T-cell (primary cell): ENCODE data around the gene PDE8B. TPM values are rescaled to one million over a fixed set of nuclear protein-coding genes. Genes with fewer than 3 reads are reported as not detected.

Experiments
- ATAC-seq, 4 experiments: fragments of 200-7000 bp in 3 of 4; fragments of 150-1000 bp in 1 of 4; cut with Tn5 transposase; replicated peaks in 1 of 4; 1 replicate in 3 of 4; 2 replicates in 1 of 4; pipeline ENCODE4 v1.10.0; 2021; ENCODE audit warnings: moderate library complexity in 3 of 4, mild to moderate bottlenecking in 2 of 4, moderate number of reproducible peaks in 1 of 4
- CTCF ChIA-PET, 2 donors: fragments of 300-600 bp; sonication (Branson Sonifier 250); formaldehyde crosslinking; loops; one replicate each; lab custom pipeline; 2022; ENCODE audit warnings: antibody characterized with exemption in 2 of 2; lab: Charles Lee
- POLR2A ChIA-PET, 2 donors: fragments of 300-600 bp; sonication (Branson Sonifier 250); formaldehyde crosslinking; loops; one replicate each; lab custom pipeline; 2022; ENCODE audit warnings: antibody characterized with exemption in 2 of 2; lab: Charles Lee
- DNase-seq, 35 experiments: peaks; one replicate each; pipeline versions ENCODE4 v3.0.0 to v3.0.0-alpha.2; 2013 to 2023
- H3K27ac ChIP-seq: one replicate; pipeline ENCODE4 v1.5.1; 2013; ENCODE audit warnings: low read length
- H3K27me3 ChIP-seq, 2 experiments: replicated peaks in 1 of 2; 1 replicate in 1 of 2; 2 replicates in 1 of 2; pipeline versions ENCODE4 v1.6.1 to v1.7.0; 2013; ENCODE audit warnings: low read length in 1 of 2, mixed read lengths in 1 of 2; ENCODE audit not compliant: control insufficient read depth in 2 of 2, insufficient read depth in 2 of 2; ENCODE audit errors: extremely low read depth in 1 of 2
- H3K36me3 ChIP-seq, 2 donors: 1 replicate in 1 of 2; 2 replicates in 1 of 2; pipeline versions ENCODE4 v1.6.1 to v1.7.0; 2013; ENCODE audit warnings: low read length in 1 of 2; ENCODE audit not compliant: control insufficient read depth in 2 of 2, insufficient read depth in 1 of 2; ENCODE audit errors: extremely low read depth in 1 of 2
- H3K4me1 ChIP-seq, 2 experiments: 1 replicate in 1 of 2; 2 replicates in 1 of 2; pipeline versions ENCODE4 v1.6.1 to v1.7.0; 2013; ENCODE audit warnings: low read length in 2 of 2, mixed read lengths in 1 of 2; ENCODE audit not compliant: insufficient read depth in 2 of 2, control insufficient read depth in 1 of 2; ENCODE audit errors: extremely low read depth in 1 of 2
- H3K4me3 ChIP-seq, 2 donors: 1 replicate in 1 of 2; 2 replicates in 1 of 2; pipeline versions ENCODE4 v1.5.1 to v1.7.0; 2013; ENCODE audit warnings: mild to moderate bottlenecking in 2 of 2, low read length in 1 of 2, moderate library complexity in 1 of 2; ENCODE audit not compliant: control insufficient read depth in 1 of 2; ENCODE audit errors: extremely low read depth in 1 of 2
- H3K9me3 ChIP-seq: 2 replicates; pipeline ENCODE4 v1.7.0; 2013
- H3K27ac Mint-ChIP-seq, 2 donors: one replicate each; pipeline ENCODE4 v1.8.0; 2020 to 2021; ENCODE audit warnings: mild to moderate bottlenecking in 2 of 2, mixed read lengths in 2 of 2
- H3K27me3 Mint-ChIP-seq, 2 donors: one replicate each; pipeline ENCODE4 v1.8.0; 2021 to 2022; ENCODE audit warnings: mixed read lengths in 2 of 2
- H3K36me3 Mint-ChIP-seq: one replicate; pipeline ENCODE4 v1.8.0; 2021; ENCODE audit warnings: mixed read lengths
- H3K4me1 Mint-ChIP-seq, 3 donors: one replicate each; pipeline ENCODE4 v1.8.0; 2020 to 2022; ENCODE audit warnings: mixed read lengths in 3 of 3, mild to moderate bottlenecking in 1 of 3
- H3K4me3 Mint-ChIP-seq, 3 donors: one replicate each; pipeline ENCODE4 v1.8.0; 2020 to 2022; ENCODE audit warnings: mild to moderate bottlenecking in 3 of 3, mixed read lengths in 3 of 3, moderate library complexity in 3 of 3
- H3K9me3 Mint-ChIP-seq, 3 donors: one replicate each; pipeline ENCODE4 v1.8.0; 2020 to 2022; ENCODE audit warnings: mixed read lengths in 3 of 3
- WGBS: methylation state at CpG from one replicate; pipeline ENCODE4 v1.1.5; 2013; ENCODE audit warnings: missing lambda C conversion rate; ENCODE audit not compliant: insufficient coverage; 5-methylcytosine and 5-hydroxymethylcytosine counted together
- total RNA-seq, 35 experiments: library from RNA in 6 of 35; stranded (reverse) in 6 of 35; fragments of 120-200 nt in 1 of 35; gene quantifications; one replicate each; pipeline versions ENCODE4 v1.2.1 to v1.2.4 and lab custom pipeline; 2013 to 2026

PDE8B gene
- total RNA-seq, 5 donors from 2014 or later (not counting 1 experiment from before 2014, with no cell fraction given), result 0.15 to 0.66 (median 0.23) TPM; not detected in 2

DNA sequence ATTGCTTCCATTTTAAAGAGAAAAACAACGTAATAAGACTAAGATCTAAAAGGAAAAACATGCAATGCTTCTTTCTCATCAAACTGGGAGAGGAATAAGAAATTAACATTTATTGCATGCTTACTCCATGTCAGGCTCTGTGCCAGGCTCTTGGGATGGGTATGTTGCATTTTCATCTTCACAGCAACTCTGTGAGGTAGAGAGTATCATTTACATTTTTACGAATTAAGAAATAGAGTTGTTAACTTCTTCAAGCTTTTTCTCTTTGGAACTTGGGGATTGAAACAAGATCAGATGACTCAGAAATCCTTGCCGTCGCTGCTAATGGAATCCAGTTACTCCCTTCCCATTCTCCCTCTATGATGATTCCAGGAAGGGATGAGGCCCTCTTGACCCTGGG is 39.5 kb downstream of the PDE8B start:
- Histone ChIP-seq H3K4me1 (no peaks in the 10 kb centered on the region), H3K36me3 (no peaks in the 10 kb centered on the region), H3K27ac (no peak overlapping the region), H3K9me3 (no peaks in the 10 kb centered on the region), H3K27me3 (no peaks in the 10 kb centered on the region), H3K4me3 (no peak overlapping the region)
- no CpG with 5 or more reads among the region's 4 CpGs for WGBS
- H3K4me3 Mint-ChIP-seq, result no peak overlapping the region
- ChIA-PET POLR2A (no interaction called here), CTCF (no interaction called here)
- ATAC-seq (no peak), DNase-seq (no peak)
- no peaks in the 10 kb centered on the region for H3K4me1 Mint-ChIP-seq
- H3K27ac Mint-ChIP-seq, result no peak overlapping the region
- peaks cover 9 to 11% of the 10 kb centered on the region in 2 donors for H3K27me3 Mint-ChIP-seq
- no peaks in the 10 kb centered on the region for H3K36me3 Mint-ChIP-seq
- H3K9me3 Mint-ChIP-seq, result no peaks in the 10 kb centered on the region

DNA sequence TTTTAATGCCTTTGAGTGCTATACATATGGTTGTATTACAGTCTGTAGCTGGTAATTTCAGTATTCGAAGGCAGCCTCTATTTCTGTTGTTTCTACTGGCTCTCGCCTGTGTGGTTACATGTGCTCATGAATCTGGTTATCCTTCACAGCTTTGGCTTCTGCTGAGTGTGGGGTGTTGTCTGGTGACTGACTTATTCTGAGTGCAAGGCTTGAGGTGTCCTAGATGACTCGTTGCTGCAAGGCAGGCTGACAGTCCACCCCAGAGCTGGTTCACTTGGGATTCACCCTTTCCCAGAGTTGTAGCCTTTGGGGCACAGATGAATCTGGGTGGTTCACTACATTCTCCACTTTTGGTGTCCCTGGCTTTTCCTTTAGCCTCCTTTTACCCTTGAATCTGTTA is 41.4 kb downstream of the PDE8B start:
- ChIA-PET CTCF (no interaction called here), POLR2A (no interaction called here)
- H3K36me3 Mint-ChIP-seq, result no peaks in the 10 kb centered on the region
- Histone ChIP-seq H3K36me3 (no peaks in the 10 kb centered on the region), H3K9me3 (no peaks in the 10 kb centered on the region), H3K27me3 (peaks cover 0 to 7% of the 10 kb centered on the region in 2 experiments), H3K4me3 (no peak overlapping the region), H3K27ac (no peak overlapping the region), H3K4me1 (no peaks in the 10 kb centered on the region)
- H3K27me3 Mint-ChIP-seq, result peaks cover 11 to 19% of the 10 kb centered on the region in 2 donors
- H3K27ac Mint-ChIP-seq, result no peak overlapping the region
- H3K4me1 Mint-ChIP-seq, result no peaks in the 10 kb centered on the region
- ATAC-seq, result no peak
- H3K9me3 Mint-ChIP-seq, result peaks cover 0 to 2% (median 0%) of the 10 kb centered on the region in 3 donors
- H3K4me3 Mint-ChIP-seq, result no peak overlapping the region
- no peak for DNase-seq
- 67% methylated on average over 3 of the region's 3 CpGs for WGBS

DNA sequence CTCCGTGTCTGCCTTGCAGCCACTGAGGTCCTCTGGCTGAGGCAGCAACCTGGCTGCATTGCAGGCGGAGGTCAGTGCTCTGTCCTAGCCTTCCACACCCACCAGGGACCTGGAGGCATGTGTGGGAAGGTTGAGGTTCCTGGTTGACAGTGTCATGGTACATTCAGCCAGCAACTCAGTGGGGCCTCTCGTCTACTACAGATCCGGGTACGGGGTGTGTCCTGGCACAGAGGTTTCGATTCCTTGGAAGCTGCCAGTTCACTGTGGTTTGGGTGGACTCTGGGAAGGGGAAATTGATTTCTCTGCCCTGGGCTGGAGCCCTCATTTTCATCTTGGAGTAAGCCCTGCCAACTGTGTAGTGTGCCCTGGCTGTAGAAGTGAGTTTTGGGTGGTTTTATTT is 45.1 kb downstream of the PDE8B start:
- no peaks in the 10 kb centered on the region for H3K9me3 ChIP-seq
- Mint-ChIP-seq H3K4me1 (no peaks in the 10 kb centered on the region), H3K4me3 (no peak overlapping the region), H3K27ac (no peak overlapping the region), H3K27me3 (peaks cover 8 to 18% of the 10 kb centered on the region in 2 donors), H3K9me3 (peaks cover 0 to 4% (median 0%) of the 10 kb centered on the region in 3 donors), H3K36me3 (no peaks in the 10 kb centered on the region)
- ATAC-seq (no peak), DNase-seq (no peak)
- POLR2A ChIA-PET, result no interaction called here
- no peaks in the 10 kb centered on the region for H3K36me3 ChIP-seq
- H3K4me1 ChIP-seq, result no peaks in the 10 kb centered on the region
- WGBS, result 86% methylated on average over 2 of the region's 6 CpGs
- CTCF ChIA-PET, result no interaction called here
- no peak overlapping the region for H3K4me3 ChIP-seq
- no peak overlapping the region for H3K27ac ChIP-seq
- peaks cover 0 to 16% of the 10 kb centered on the region in 2 experiments for H3K27me3 ChIP-seq

DNA sequence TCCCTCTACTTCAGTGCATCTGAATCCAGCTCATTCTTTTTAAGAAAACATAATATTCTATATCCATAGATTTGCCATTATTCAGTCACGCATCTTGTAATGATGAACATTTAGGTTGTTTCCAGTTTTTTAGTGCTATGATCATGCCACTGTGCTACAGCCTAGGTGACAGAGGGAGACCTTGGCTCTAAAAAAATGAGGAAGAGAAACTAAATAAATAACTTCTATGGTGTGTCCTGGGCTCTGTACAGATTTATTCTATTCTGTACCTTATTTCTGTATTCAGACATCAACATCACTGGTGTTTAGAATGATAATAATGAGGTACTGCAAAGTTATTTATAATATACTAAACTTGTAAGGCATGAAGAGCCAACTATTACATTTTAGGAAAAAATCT is 45.9 kb downstream of the PDE8B start:
- Histone ChIP-seq H3K4me3 (no peak overlapping the region), H3K9me3 (no peaks in the 10 kb centered on the region), H3K4me1 (no peaks in the 10 kb centered on the region), H3K27ac (no peak overlapping the region), H3K27me3 (peaks cover 0 to 16% of the 10 kb centered on the region in 2 experiments), H3K36me3 (no peaks in the 10 kb centered on the region)
- ChIA-PET CTCF (no interaction called here), POLR2A (no interaction called here)
- WGBS, result no CpG with 5 or more reads among the region's 1 CpG
- no peaks in the 10 kb centered on the region for H3K36me3 Mint-ChIP-seq
- DNase-seq (no peak), ATAC-seq (no peak)
- peaks cover 0 to 4% (median 0%) of the 10 kb centered on the region in 3 donors for H3K9me3 Mint-ChIP-seq
- H3K4me3 Mint-ChIP-seq, result no peak overlapping the region
- no peak overlapping the region for H3K27ac Mint-ChIP-seq
- no peaks in the 10 kb centered on the region for H3K4me1 Mint-ChIP-seq
- H3K27me3 Mint-ChIP-seq, result peaks cover 8 to 18% of the 10 kb centered on the region in 2 donors

DNA sequence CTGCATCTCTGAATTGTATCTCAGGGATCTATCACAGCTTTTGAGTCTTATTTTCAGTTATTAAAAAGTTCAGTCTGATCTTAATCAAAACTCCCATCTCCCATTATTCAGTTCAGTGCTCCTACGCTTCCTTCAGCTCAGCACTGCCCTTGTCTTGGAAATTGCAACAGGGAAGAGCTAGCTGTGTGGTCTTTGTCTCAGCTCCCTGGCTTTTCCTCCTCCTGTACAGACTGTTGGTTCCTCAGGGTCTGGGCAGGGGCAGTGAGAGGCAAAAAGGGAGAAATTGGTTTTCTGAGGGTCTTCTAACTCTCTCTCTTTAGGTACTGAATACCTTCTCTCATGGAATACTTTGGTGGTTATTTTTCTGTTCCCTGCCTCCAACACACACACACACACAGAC is 48.2 kb downstream of the PDE8B start:
- no peak overlapping the region for H3K4me3 Mint-ChIP-seq
- H3K4me1 Mint-ChIP-seq, result no peaks in the 10 kb centered on the region
- POLR2A ChIA-PET, result no interaction called here
- no peaks in the 10 kb centered on the region for H3K36me3 ChIP-seq
- H3K9me3 Mint-ChIP-seq, result peaks cover 0 to 4% (median 0%) of the 10 kb centered on the region in 3 donors
- no peak overlapping the region for H3K27ac ChIP-seq
- peaks cover 8 to 12% of the 10 kb centered on the region in 2 donors for H3K27me3 Mint-ChIP-seq
- no peaks in the 10 kb centered on the region for H3K36me3 Mint-ChIP-seq
- no CpG with 5 or more reads among the region's 1 CpG for WGBS
- ATAC-seq, result no peak
- no peak overlapping the region for H3K27ac Mint-ChIP-seq
- no peak for DNase-seq
- H3K4me3 ChIP-seq, result no peak overlapping the region
- CTCF ChIA-PET, result no interaction called here
- no peaks in the 10 kb centered on the region for H3K9me3 ChIP-seq
- H3K27me3 ChIP-seq, result peaks cover 0 to 16% of the 10 kb centered on the region in 2 experiments
- H3K4me1 ChIP-seq, result no peaks in the 10 kb centered on the region

DNA sequence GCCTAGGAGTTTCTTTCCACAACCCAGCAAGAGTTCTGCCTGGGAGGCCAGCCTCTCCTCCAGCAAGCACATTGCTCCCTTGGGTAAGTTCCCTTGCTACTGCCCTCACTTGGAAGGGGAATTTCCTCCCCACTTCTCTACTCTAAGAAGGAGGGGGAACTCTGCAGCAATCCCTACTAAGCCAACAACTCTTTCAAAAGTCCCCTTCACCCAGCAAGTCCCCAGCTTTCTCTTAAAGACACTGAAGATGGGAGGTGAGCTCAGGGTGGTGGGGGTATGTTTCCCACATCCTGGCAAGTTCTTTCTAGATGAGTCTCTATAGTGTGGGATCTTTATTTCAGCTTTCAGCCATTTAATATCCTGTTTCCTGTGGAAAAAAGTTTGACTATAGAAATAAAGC is 49.0 kb downstream of the PDE8B start:
- CTCF ChIA-PET, result no interaction called here
- DNase-seq (no peak), ATAC-seq (no peak)
- POLR2A ChIA-PET, result no interaction called here
- Histone ChIP-seq H3K27me3 (peaks cover 0 to 16% of the 10 kb centered on the region in 2 experiments), H3K9me3 (no peaks in the 10 kb centered on the region), H3K4me3 (no peak overlapping the region), H3K4me1 (no peaks in the 10 kb centered on the region), H3K36me3 (no peaks in the 10 kb centered on the region), H3K27ac (no peak overlapping the region)
- H3K4me3 Mint-ChIP-seq, result no peak overlapping the region
- H3K27ac Mint-ChIP-seq, result no peak overlapping the region
- H3K27me3 Mint-ChIP-seq, result peaks cover 8 to 12% of the 10 kb centered on the region in 2 donors
- H3K36me3 Mint-ChIP-seq, result no peaks in the 10 kb centered on the region
- H3K4me1 Mint-ChIP-seq, result no peaks in the 10 kb centered on the region
- H3K9me3 Mint-ChIP-seq, result peaks cover 0 to 4% (median 0%) of the 10 kb centered on the region in 3 donors

DNA sequence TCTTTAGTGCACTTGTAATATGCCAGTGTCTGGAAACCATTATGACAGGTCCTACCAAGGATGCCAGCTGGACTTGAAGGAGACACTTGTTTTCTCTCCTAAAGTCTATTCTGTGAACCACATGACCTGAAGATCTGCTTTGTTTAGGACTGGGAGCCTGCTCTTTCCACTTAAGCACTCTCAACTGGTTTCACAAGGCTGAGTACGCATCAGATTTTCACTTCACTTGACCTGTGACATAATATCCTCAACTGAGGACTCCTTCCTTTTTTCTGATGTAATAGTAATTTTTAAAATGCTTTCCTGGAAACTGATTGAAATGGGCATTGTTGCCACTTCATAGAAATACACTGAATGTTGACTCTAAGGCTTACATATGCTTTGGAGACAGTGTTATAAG is 52.2 kb downstream of the PDE8B start:
- no CpG with 5 or more reads among the region's 1 CpG for WGBS
- no peaks in the 10 kb centered on the region for H3K36me3 ChIP-seq
- no peak overlapping the region for H3K4me3 ChIP-seq
- ChIA-PET CTCF (no interaction called here), POLR2A (no interaction called here)
- no peak overlapping the region for H3K27ac ChIP-seq
- ATAC-seq (no peak), DNase-seq (no peak)
- Mint-ChIP-seq H3K4me3 (no peak overlapping the region), H3K4me1 (no peaks in the 10 kb centered on the region), H3K9me3 (no peaks in the 10 kb centered on the region), H3K27me3 (peaks cover 0 to 7% of the 10 kb centered on the region in 2 donors), H3K27ac (no peak overlapping the region), H3K36me3 (no peaks in the 10 kb centered on the region)
- H3K4me1 ChIP-seq, result no peaks in the 10 kb centered on the region
- H3K9me3 ChIP-seq, result no peaks in the 10 kb centered on the region
- H3K27me3 ChIP-seq, result peaks cover 0 to 8% of the 10 kb centered on the region in 2 experiments
